HG02610 (cell line): ENCODE measurements around the gene DAPK2.
"Not testable (repeated sequence)": the region's sequence is repeated elsewhere in the genome, so short reads cannot be mapped to it uniquely, and the experiment has no call there.

Experiments used
- ATAC-seq: cut with Tn5 transposase; IDR thresholded peaks from one replicate; pipeline ENCODE4 v1.9.1; 2021; ENCODE audit warnings: mild to moderate bottlenecking, moderate library complexity; ENCODE audit not compliant: unreplicated experiment

The DAPK2 gene

DNA sequence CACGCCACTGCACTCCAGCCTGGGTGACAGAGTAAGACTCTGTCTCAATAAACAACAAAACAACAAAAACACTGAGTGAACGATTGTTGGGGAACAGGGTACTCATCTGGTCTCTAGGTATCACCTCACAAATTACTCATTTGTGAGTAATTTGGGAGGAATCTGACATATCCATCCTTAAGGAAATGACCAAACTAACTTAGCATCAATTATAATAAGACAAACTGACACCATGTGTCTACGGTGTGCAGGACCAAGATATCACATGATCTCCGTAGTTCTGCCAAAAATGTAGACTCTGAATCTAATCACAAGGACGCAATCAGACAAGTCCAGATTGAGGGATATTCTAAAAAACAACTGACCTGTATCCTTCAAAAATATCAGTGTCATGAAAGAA lies 12.0 kb upstream of the DAPK2 start:
- no peak for ATAC-seq

DNA sequence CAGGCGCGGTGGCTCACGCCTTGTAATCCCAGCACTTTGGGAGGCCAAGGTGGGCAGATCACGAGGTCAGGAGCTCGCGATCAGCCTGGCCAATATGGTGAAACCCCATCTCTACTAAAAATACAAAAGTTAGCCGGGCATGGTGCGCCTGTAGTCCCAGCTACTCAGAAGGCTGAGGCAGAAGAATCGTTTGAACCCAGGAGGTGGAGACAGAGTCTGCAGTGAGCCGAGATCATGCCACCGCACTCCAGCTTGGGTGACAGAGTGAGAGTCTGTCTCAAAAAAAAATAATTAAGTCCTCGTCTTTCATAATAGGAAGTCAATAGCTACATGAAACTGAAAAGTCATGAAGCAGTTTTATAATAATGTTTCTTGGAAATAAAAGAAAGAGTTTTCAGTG lies 7.4 kb upstream of the DAPK2 start:
- ATAC-seq, result not testable (repeated sequence)

DNA sequence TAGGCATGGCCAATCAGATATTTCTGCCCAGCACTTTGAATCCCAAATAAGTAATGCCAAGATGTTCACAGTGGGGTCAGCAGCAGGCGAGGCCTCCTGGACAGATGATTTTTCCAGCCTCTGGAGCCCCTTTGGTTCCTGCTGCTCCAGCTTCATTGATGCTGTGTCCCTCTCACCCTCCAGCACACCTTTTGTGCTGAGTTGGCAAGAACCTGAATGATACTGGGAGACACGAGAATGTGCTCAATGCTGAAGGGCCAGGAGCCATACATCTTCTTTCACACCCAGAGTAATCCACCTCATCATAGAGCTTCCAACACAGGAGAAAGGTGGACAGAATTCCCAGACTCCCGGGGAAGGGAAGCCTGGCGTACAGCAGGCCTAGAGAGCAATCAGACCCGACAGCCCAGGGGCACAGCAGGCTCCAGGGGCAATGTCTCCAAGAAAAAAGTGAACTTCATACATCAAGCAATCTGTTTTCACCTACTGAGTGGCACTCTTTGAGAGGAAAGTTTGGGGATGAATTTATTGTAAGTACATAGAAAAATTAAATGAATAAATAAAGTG lies 6.7 kb upstream of the DAPK2 start:
- no peak for ATAC-seq

DNA sequence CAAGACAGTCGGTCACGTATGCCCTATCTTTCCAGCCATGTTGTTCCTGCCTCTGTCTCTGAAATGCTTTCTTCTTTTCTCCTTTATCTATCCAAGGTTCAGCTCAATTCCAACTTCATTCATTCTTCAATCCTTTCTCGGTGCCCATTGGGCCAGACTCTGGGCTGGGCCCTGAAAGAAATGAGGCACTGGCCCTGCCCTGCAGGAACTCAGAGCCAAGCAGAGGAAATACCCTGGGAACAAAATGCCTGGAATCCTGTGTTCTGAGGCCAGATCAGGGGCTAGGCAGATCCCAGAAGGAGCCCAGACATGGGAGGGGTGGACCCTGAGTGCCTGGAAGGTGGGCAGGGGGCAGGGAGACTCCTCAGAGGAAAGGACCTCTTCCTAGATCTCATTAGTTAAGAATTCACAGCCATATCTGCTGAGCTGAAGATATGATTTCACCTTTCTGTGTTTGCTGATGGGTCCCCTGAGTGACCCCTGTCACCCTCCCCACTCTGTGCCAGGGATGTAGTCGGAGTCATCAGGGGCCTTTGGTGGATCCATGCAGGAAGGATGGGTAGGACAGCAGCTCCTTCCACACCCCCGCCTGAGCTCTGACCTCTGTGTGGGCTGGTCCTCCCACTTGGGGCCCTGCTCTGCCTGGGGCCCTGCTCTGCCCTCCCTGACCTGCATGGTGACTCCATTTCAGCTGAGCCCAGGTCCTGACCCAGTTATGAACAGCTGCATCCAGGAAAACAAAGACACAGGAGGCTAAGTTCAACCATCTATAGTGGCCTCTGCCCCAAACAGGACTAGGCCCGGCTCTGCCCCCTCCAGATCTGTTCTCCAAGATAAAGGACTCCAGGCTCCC lies 5.3 kb upstream of the DAPK2 start:
- ATAC-seq, result no peak

DNA sequence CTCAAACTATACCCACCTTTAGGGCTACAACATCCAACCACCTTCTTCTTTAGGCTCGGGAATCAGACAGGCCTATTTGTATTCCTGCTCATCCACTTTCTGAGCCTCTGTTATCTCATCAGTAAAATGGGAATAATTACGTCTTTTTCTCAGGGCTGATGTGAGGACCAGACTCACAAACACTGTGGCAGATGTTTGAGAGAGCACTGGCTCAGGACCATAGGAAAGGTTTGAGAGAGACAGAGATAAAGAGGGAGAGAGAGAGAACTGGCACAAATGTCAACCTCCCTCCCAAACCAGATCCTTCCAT lies 4.8 kb upstream of the DAPK2 start:
- ATAC-seq, result no peak

DNA sequence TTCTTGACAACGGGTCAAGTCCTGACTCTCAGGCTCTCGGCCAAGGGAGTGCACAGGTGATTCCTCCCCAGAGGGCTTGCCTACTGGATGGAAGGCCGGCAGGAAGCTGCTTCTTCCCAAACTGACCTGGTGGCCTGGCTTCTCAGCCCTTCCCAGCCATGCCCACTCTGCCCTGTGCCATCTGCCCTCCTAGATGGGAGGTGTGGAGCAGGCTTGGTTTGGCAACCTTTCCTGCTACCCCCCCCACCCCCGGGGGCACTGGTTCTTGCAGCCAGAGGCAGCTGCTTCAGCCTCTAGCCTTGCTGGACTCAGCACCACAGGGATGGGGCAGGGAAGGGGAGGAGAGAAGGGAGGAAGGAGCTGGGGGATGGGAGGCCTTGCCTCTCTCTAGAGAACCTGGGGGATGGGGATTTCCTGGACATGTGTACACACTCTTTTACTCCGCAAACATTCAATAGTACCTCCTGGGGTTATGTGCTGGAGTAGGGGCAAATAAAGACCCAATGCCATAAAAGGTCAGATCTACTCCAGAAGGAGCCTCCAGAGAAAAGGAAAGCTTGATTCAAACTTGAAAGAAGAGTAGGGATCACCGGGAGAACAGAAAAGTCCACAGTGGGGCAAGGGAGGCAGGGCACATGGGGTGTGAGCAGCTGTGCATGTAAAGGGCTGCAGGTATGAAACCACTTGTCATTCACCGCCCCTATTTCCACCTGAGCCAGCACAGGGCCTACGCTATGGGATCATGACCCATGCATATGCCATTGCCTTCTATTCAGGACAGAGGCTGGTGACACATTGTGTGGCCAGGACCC lies 4.2 kb upstream of the DAPK2 start:
- no peak for ATAC-seq

DNA sequence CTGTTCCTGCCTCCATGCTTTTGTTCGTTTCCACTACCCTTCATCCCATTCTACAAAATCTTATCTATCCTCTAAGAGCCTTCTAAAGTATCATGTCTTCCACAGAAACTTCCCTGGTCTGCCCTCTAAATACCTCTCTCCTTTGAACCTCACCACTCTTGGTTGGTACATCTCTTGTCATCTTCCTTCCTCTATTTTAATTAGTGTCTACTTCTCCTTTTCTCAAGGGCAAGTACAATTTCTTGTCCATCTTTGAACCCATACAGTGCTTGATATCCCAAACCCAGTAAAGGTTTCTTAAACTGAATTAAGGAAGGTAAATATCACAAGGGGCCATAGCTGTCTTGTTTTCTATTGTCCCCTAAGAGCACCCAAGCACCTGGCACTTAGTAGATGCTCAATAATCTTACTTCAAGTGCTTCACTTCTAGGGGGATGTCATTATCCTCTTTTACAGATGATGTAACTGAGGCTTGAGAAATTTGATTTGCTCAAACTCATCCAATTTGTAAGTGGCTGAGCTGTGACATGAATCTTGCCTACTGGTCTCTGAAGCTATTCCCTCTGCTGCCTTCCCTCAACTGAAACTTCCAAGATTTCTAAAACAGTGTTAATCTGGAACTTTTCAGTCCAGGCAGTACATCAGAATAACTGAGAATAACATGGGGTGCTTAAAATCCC lies 2.6 kb upstream of the DAPK2 start:
- ATAC-seq, result no peak

DNA sequence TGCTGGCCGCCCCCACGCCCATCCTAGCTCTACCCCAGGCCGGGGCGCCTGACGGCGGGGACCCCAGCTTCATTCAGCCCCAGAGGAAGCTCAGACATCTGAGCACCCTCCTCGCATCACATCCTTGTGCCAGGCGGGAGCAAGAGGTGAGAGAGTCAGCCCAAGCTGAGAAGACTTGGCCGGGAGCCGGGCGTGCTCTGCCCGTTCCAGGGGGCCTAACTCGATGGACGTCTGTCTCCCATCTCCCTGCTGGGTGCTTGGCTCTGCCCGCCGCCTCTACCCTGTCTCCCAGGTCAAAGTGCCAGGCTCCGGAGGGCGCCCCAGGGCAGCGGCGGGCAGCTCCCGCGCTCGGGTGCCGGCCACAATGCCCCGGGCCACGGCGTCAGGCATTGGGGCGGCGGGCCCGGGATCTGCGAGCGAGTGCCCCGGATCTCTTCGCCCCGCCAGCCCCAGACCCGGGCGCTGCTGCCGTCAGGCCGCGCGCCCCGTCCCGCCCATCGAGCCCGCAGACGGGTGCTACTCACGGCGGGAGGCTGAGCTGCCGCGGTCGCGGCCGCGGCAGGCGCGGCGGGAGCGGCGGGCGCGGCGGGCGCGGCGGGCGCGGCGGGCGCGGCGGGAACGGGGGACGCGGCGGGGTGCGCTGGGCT lies 388 bp downstream of the DAPK2 start:
- ATAC-seq, result peak; percentile 19

DNA sequence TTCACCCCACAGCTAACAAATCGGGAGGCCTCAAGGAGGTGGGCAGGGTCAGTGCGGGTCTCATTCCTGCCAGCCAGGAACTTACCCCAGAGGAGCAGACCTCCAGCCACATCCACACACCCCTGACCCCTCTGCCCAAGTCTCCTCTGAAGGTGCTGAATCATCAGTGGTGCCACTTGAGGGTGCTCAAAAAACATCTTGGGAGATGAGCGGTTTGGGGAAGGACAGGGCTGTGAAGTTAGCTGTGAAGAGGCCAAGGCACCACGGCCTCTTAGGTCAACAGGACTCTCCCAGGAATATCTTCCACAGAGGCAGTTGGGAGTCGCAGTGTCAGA lies 1.2 kb downstream of the DAPK2 start:
- ATAC-seq, result no peak

DNA sequence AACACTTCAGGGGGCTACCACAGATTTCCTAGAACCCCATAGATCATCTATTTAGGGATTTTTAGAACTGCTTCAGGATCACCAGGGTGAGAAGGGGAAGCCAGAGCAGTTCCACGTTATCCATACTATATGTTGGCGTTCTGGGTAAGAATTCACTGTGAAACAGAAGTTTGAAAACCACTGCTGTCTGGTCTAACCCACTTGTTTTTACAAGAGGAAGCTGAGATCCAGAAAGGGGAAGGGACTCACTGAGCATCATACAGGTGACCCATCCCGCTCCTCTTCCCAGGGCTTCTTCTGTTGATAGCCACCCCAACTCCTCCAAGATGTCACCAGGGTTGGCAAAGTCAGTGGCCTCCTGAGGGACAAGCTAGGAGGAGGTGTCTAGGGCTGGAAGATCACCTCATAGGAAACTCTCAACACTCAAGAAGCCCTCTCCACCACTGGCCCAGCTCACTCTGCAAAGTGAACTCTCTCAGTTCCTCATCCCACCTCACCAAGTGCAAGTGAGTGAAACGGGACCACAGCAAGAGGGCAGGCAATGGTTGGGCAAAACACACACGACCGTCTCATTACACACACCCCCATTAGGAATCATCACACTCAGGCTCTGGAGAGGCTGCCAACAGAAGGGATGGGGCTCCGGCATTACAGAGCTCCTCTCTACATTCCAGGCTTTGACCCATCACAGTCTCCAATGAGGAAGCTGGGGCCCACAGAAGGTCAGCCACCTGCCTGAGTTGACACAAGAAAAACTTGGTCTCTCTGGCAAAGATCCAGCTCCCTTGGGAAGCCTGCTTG lies 1.8 kb downstream of the DAPK2 start:
- ATAC-seq, result peak; percentile 43

DNA sequence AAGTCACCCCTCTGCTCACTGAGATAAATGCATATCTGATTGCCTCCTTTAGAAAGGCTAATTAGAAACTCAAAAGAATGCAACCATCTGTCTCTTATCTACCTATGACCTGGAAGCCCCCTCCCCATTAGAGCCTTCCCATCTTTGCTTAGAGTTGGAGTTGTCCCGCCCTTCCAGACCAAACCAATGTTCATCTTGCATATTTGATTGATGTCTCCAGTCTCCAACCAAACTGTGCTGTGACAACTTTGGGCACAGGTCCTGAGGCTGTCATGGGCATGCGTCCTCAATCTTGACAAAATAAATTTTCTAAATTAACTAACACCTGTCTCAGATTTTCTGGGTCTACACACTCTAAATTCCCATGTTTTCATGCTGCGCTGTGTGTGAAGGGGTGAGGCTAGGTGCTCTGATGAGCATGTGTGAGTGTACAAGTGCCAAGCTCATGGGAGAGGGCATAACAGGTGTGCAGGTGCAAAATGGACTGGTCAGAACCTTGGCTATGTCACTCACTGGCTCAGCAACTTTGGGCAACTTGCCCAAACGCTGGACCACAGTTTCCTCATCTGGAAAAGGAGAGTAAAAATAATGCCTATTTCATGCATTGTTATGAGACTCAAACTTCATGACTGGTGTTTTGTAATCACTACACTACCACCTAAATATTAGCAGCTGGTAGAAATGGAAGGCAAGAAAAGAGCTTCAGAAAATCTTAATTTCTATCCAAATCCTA lies 7.2 kb downstream of the DAPK2 start:
- no peak for ATAC-seq

DNA sequence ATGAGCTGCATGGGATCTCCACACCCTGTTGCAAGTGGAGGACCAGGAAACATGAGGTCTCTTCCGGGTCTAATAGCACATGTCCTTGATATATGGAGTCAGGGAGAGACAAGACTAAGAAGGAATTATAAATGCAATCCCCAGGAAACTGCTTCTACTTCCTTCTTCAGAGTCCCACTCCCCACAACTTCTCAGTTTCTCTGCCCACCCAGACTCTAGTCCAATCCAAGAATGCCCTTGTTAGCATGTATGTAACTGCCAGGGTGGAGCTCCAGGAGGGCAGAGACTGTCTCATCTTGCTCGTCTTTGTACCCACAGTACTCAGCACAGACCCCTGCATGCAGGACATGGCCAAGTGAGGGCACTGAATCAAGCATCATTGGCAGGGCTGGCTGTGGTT lies 8.3 kb downstream of the DAPK2 start:
- ATAC-seq, result no peak

DNA sequence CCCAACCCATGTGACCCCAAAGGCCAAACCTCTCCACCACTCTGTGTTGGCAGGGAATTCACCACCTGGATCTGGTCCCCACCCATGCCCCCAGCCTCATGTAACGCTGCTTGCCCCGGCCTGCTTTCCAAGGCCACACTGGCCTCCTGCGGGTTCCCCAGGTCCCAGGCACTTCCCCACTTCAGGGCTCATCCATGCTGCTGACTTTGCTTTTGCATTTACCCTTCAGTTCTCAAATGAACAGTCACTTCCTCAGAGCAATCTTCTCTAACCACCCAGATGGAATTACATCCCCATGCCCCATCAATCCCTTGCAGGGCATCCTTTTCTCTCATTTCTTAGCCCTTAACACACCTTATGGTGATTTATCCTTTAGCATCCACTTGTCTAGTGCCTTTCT lies 9.2 kb downstream of the DAPK2 start:
- ATAC-seq, result no peak

DNA sequence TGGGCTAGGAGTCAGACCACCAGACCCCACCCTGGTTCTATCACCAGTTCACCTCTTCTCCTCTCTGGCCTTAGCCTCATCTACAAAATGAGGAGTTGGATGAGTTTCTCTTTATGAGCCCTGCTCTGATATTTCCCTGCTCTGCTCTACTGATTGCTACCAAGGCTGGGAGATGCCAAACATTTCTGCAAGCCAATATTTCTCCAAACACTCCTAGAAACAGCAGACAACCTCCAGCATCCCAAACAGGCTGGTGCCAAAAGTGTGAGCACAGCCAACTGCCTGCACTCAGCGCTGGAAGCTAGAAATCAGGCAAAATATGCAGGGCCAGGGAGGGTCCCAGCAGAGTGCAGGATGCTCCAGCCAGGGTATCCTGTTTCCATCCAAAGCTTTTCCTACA lies 10.8 kb downstream of the DAPK2 start:
- ATAC-seq, result no peak

DNA sequence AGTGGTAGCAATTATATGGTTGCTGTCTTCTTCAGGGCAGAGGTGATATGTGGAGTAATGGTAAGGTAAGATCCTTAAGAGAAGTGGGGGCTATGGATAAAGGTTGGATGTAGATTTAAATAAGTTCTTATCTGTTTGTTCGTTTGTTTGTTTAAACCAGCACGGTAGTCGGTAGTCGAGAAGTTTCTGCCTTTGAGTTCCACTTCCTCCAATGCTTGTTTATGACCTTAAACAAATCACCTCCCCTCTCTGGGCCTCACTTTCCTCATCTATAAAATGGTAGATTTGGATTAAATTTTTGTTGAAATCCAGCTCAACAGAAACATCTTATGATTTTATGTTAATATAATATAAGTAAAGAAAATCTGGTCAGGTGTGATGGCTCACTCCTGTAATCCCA lies 11.8 kb downstream of the DAPK2 start:
- ATAC-seq, result no peak

DNA sequence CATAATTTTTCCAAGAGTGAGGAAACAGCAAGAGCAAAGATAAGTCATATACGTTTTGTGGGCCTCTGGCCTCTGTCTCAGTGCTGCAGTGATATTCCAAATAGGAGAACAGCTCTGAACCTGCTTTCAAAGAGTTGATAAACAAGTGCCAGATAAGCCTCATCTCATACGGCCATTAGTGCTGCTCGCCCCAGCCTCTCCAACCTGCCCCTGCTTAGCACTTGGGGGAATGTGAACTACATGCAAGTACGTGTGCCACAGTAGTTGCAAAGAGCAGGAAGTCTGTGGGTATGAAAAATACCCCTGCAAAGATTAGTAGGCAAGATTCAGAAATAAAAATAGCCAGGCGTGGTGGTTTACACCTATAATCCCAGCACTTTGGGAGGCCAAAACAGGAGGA lies 14.0 kb downstream of the DAPK2 start:
- ATAC-seq, result no peak

DNA sequence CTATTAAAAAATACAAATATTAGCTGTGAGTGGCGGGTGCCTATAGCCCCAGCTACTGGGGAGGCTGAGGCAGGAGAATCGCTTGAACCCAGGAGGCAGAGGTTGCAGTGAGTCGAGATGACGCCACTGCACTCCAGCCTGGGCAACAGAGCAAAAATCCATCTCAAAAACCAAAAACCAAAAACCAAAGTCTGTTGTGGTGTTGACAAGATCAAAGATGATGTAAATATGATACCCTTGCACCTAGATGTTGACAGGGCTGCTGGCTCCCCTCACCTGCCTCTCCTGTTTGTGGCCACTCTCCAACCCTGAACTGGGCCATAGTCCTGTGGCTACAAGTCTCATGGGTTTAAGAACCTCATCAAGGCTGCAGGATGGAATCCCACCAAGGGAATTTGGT lies 16.2 kb downstream of the DAPK2 start:
- ATAC-seq, result no peak

DNA sequence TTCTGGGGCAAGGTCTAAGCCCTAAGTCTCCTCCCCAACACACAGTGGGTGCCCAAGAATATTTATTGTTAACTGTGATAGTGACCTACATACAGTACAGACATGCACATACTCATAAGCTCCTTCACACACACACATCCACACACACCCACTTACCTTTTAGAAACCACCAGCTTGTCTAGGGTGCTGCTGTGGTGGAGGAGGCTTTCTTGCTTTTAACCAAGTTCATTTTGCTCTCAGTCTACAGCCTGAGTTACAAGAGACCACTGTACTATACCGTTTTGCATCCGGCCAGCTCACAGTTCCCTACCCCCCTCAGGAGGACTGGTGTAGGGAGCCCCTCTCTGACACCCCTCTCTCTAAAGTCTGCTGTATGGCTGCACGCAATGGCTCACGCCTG lies 16.7 kb downstream of the DAPK2 start:
- no peak for ATAC-seq

DNA sequence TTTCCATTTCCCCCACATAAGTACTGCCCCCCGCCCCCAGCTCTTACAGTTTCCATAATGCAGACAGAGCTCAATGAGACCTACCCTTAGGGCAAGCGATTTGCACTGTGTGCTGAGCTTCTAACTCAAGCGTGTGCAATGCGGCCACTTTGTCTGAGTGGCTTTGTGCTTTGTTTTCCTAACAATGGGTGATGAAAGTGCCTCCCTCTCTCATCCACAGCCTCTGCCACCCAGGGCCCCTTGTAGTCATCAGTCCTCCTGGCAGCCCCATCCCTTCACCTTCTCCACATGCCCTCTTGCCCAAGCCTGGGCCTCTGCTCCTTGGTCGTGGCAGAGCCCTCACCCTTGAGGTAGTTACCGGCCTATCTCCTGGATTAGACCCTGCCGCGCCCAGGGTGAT lies 17.2 kb downstream of the DAPK2 start:
- ATAC-seq, result no peak

DNA sequence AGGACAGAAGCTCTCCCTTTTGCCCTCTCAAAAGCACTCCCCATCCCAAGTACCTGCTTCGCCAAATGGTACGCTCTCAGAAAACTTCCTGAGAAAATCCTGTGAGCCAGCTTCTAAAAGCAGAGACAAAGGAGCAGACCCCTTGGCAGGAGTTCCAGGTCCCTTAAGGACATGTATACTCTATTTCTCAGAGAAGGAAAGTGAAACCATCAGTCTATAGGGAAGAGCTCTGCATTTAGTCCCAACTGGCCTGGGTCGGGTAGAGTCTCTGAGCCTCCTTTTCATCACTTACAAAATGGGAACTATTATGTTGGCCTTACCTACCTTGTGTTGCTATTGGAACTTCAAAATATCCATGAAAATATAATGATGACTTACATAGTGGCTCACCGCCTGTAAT lies 19.7 kb downstream of the DAPK2 start:
- ATAC-seq, result no peak
